AG04449 (cell line): Measurements from ENCODE around the gene SMIM33.

Experiments
- CTCF ChIA-PET: fragments of 350-600 bp; formaldehyde crosslinking; extraction: SDS; loops from one replicate; lab custom pipeline; 2021; ENCODE audit warnings: antibody characterized with exemption; lab: Yijun Ruan, JAX
- POLR2A ChIA-PET: fragments of 400-600, 350-600 bp; formaldehyde crosslinking; extraction: SDS; loops from one replicate; lab custom pipeline; 2020; ENCODE audit warnings: antibody characterized with exemption, inconsistent platforms; lab: Yijun Ruan, JAX
- DNase-seq: peaks from one replicate; pipeline ENCODE4 v3.0.0-alpha.2; 2010; ENCODE audit warnings: low read depth, low spot score
- H3K4me3 ChIP-seq: 2 replicates; pipeline ENCODE4 v1.5.1; 2011; ENCODE audit warnings: low read depth, mild to moderate bottlenecking, control low read depth, low read length
- CTCF ChIP-seq: IDR thresholded peaks from one replicate; pipeline ENCODE4 v1.5.1; 2011; ENCODE audit warnings: mild to moderate bottlenecking, moderate library complexity, low read length, control low read depth, inconsistent platforms; ENCODE audit not compliant: insufficient read depth; ENCODE audit errors: missing control alignments

Gene SMIM33

GRCh38 chr5:139459451-139459934, 11.3 kb upstream of the SMIM33 start:
- H3K4me3 ChIP-seq, result no peak overlapping the region
- TF ChIP-seq CTCF, result no peak
- no peak for DNase-seq
- POLR2A ChIA-PET, result no interaction called here
- CTCF ChIA-PET, result interaction anchor here (3.4 kb wide), 1 partner anchor 54 kb away, joined by 10 read pairs; no protein-coding TSS in a partner anchor

DNA sequence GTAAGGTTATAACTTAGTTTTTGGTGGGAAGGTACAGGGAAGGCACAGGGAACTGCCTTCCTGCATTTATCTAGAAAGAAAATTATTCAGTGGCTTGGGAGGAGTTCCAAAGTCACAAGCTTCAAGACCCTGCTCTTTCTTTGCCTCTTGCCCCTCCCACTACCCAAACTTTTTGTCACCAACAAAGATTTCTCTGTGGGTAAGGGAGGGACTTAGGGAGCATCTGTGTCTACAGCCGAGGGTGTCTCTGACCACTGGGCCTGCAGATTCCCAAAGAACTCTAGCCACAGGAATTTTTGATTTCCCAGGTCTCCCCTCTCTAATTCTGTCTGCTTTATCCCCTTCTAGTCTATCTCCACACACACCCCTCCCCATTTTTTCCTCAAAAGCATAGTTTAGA, 10.3 kb upstream of the SMIM33 start:
- TF ChIP-seq CTCF, result no peak
- POLR2A ChIA-PET, result no interaction called here
- CTCF ChIA-PET, result interaction anchor here (1.1 to 3.4 kb wide), 2 partner anchors 10 to 53 kb away, joined by 3 to 10 read pairs; partner anchors contain the start of gene SMIM33
- DNase-seq, result no peak
- H3K4me3 ChIP-seq, result no peak overlapping the region

GRCh38 chr5:139461176-139461575, 9.6 kb upstream of the SMIM33 start:
- ChIA-PET POLR2A (no interaction called here), CTCF (interaction anchor here (1.4 to 1.6 kb wide), 2 partner anchors 17 to 21 kb away, joined by 3 to 4 read pairs; partner anchors contain the start of gene STING1)
- no peak for DNase-seq
- H3K4me3 ChIP-seq, result no peak overlapping the region
- TF ChIP-seq CTCF, result no peak

DNA sequence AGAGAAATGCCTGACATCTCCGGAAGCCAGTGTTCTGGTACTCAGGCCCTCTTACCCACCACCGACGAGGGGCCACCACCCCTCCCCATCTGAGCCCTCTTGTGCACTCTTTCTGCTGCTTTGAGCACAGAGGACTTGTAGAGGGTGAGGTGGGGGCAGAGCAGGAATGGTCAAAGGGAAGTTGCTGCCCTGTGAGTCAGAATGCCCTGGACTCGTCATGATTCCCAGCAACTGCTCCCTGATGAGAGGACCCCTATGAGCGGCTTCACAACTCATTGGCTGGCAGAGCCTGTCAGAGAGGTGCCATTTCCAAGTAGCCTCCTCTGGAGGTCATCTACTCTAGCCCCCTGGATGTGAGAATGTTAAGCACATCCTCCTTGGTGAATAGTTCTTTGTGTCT, 9.1 kb upstream of the SMIM33 start:
- ChIA-PET POLR2A (no interaction called here), CTCF (interaction anchor here (1.4 to 1.6 kb wide), 2 partner anchors 16 to 21 kb away, joined by 3 to 4 read pairs; partner anchors contain the start of gene STING1)
- no peak for DNase-seq
- no peak for TF ChIP-seq CTCF
- H3K4me3 ChIP-seq, result no peak overlapping the region

DNA sequence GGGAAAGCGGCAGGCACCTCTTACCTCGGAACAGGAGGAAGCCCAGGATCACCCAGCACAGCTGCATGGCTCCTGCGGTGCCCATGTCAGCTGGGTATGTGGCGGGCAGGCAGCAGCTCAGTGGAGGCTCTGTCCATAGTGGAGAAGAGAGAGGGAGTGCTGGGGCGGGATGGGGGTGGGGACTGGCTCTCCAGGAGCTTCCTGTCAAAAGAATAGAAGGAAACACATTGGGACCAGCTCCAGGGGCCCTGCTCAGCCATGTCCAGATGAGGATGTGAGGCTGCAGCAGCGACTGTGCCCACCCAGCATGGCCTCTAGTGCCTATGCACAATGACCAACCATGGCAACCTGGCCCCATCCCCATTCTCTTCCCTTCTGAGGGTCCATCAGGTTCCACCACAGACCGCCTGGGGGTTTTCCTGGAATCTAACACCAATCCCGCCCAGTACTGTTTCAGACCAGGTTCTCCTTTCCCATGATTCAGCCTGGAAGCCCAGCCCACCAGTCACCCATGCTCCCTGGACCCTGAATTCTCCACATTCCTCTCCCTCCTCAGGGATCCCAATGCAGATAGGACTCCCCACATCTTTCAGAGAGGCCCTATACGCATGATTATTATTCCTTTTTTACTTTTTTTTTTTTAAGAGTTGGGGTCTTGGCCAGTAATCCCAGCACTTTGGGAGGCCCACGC, 8.1 kb upstream of the SMIM33 start, which contains the start of gene ECSCR:
ECSCR (minus strand) TSS at position 158 of the 691 bp plus-strand sequence; CDS start at position 85, 73 bp downstream.
- no peak within 1 kb of the TSS for H3K4me3 ChIP-seq
- POLR2A ChIA-PET, result no interaction called here
- CTCF ChIA-PET, result interaction anchor here (0.5 to 1.6 kb wide), 3 partner anchors 10 to 158 kb away, joined by 3 to 4 read pairs (median 3); partner anchors contain the start of gene STING1
- no peak for TF ChIP-seq CTCF
- DNase-seq, result no peak

- ChIA-PET CTCF (interaction anchor here (1.9 kb wide), 1 partner anchor 46 kb away, joined by 6 read pairs; no protein-coding TSS in a partner anchor), POLR2A (interaction anchor here (0.6 kb wide), 1 partner anchor 8 kb away, joined by 3 read pairs; no protein-coding TSS in a partner anchor)
- no peak overlapping the region for H3K4me3 ChIP-seq
- DNase-seq, result no peak
- no peak for TF ChIP-seq CTCF
Observed at GRCh38 chr5:139468421-139468931, 2.3 kb upstream of the SMIM33 start.
